DND-41 (cell line): ENCODE data around the gene SETBP1.

ENCODE experiments used
- ATAC-seq: fragments of 200-7000 bp; cut with Tn5 transposase; 3 replicates; pipeline ENCODE4 v1.9.1; 2021; ENCODE audit warnings: low read depth; ENCODE audit not compliant: insufficient read depth
- DNase-seq: peaks from one replicate; pipeline ENCODE4 v3.0.0-alpha.2; 2020
- H2AFZ ChIP-seq: 2 replicates; pipeline ENCODE4 v1.6.0; 2012; ENCODE audit warnings: low read depth, low read length
- H3K27ac ChIP-seq: 2 replicates; pipeline ENCODE4 v1.5.1; 2012; ENCODE audit warnings: low read length, inconsistent platforms
- H3K27me3 ChIP-seq: fragments of 200-600 bp; sonication (generic); 2 replicates; pipeline ENCODE4 v1.6.0; 2012; ENCODE audit warnings: low read length, mild to moderate bottlenecking, inconsistent platforms; ENCODE audit not compliant: insufficient read depth, poor library complexity
- H3K36me3 ChIP-seq: 2 replicates; pipeline ENCODE4 v1.5.1; 2012; ENCODE audit warnings: low read length, inconsistent platforms; ENCODE audit not compliant: insufficient read depth
- H3K4me1 ChIP-seq: 2 replicates; pipeline ENCODE4 v1.5.1; 2012; ENCODE audit warnings: mild to moderate bottlenecking, low read length; ENCODE audit not compliant: insufficient read depth
- H3K4me2 ChIP-seq: 2 replicates; pipeline ENCODE4 v1.6.0; 2012; ENCODE audit warnings: mild to moderate bottlenecking, moderate library complexity, low read length, inconsistent platforms; ENCODE audit not compliant: insufficient read depth
- H3K4me3 ChIP-seq, 2 experiments: fragments of 200-600 bp in 1 of 2; shearing (Covaris generic) in 1 of 2; 2 replicates each; pipeline ENCODE4 v1.5.1; 2012 to 2016; ENCODE audit warnings: inconsistent platforms in 2 of 2, low read length in 2 of 2, mild to moderate bottlenecking in 2 of 2, low read depth in 1 of 2, moderate library complexity in 1 of 2
- H3K79me2 ChIP-seq: 2 replicates; pipeline ENCODE4 v1.6.0; 2012; ENCODE audit warnings: low read length, inconsistent platforms; ENCODE audit not compliant: insufficient read depth
- H3K9ac ChIP-seq: 2 replicates; pipeline ENCODE4 v1.6.0; 2012; ENCODE audit warnings: low read depth, mild to moderate bottlenecking, inconsistent platforms, low read length, moderate library complexity
- H3K9me3 ChIP-seq: 2 replicates; pipeline ENCODE4 v1.5.1; 2012; ENCODE audit warnings: low read length, moderate library complexity, mild to moderate bottlenecking, inconsistent platforms; ENCODE audit not compliant: insufficient read depth, severe bottlenecking
- H4K20me1 ChIP-seq: 2 replicates; pipeline ENCODE4 v1.6.0; 2012; ENCODE audit warnings: low read length; ENCODE audit not compliant: insufficient read depth
- CTCF ChIP-seq: IDR thresholded peaks from 2 replicates; pipeline ENCODE4 v1.5.1; 2012; ENCODE audit warnings: borderline replicate concordance, low read length, moderate library complexity, mild to moderate bottlenecking; ENCODE audit not compliant: poor library complexity, severe bottlenecking; ENCODE audit errors: extremely low read depth
- EZH2 ChIP-seq: IDR thresholded peaks from 3 replicates; pipeline ENCODE4 v1.6.1; 2012; ENCODE audit warnings: borderline replicate concordance, low read depth, mild to moderate bottlenecking, moderate library complexity, low read length, inconsistent platforms; ENCODE audit not compliant: severe bottlenecking

The SETBP1 gene

GRCh38 chr18:44946529-44947113 is 265.9 kb downstream of the SETBP1 start:
- H2AFZ ChIP-seq: no peak overlapping the region
- no peak for TF ChIP-seq EZH2
- TF ChIP-seq CTCF: no peak
- no peaks in the 10 kb centered on the region for H3K9me3 ChIP-seq
- H3K4me2 ChIP-seq: no peak overlapping the region
- H3K9ac ChIP-seq: no peak overlapping the region
- H4K20me1 ChIP-seq: no peaks in the 10 kb centered on the region
- no peak for ATAC-seq
- H3K27ac ChIP-seq: no peak overlapping the region
- H3K36me3 ChIP-seq: no peaks in the 10 kb centered on the region
- DNase-seq: no peak
- H3K4me1 ChIP-seq: no peaks in the 10 kb centered on the region
- no peaks in the 10 kb centered on the region for H3K79me2 ChIP-seq
- H3K4me3 ChIP-seq: no peak overlapping the region
- no peaks in the 10 kb centered on the region for H3K27me3 ChIP-seq

DNA sequence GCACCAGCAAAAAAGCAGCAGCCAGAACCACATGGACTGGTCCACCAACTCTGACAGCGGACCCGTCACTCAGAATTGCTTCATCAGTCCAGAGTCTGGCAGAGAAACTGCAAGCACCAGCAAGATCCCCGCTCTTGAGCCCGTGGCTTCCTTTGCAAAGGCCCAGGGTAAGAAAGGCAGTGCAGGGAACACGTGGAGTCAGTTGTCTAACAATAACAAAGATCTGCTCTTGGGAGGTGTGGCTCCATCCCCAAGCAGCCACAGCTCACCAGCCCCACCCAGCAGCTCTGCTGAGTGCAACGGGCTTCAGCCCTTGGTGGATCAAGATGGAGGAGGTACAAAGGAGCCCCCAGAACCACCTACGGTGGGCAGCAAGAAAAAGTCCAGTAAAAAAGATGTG is 269.3 kb downstream of the SETBP1 start:
- Histone ChIP-seq H3K4me2 (no peak overlapping the region), H3K36me3 (no peaks in the 10 kb centered on the region), H3K9ac (no peak overlapping the region), H4K20me1 (no peaks in the 10 kb centered on the region), H3K9me3 (no peaks in the 10 kb centered on the region), H3K4me1 (no peaks in the 10 kb centered on the region), H3K4me3 (no peak overlapping the region), H2AFZ (no peak overlapping the region), H3K79me2 (no peaks in the 10 kb centered on the region), H3K27ac (no peak overlapping the region), H3K27me3 (no peaks in the 10 kb centered on the region)
- no peak for ATAC-seq
- no peak for DNase-seq
- TF ChIP-seq EZH2: no peak
- TF ChIP-seq CTCF: no peak

- no peak for ATAC-seq
- H3K9me3 ChIP-seq: no peaks in the 10 kb centered on the region
- no peaks in the 10 kb centered on the region for H4K20me1 ChIP-seq
- H3K4me1 ChIP-seq: no peaks in the 10 kb centered on the region
- no peaks in the 10 kb centered on the region for H3K79me2 ChIP-seq
- no peak for DNase-seq
- no peak overlapping the region for H2AFZ ChIP-seq
- no peak overlapping the region for H3K4me3 ChIP-seq
- no peaks in the 10 kb centered on the region for H3K27me3 ChIP-seq
- H3K27ac ChIP-seq: no peak overlapping the region
- no peaks in the 10 kb centered on the region for H3K36me3 ChIP-seq
- TF ChIP-seq EZH2 (no peak), CTCF (no peak)
- H3K9ac ChIP-seq: no peak overlapping the region
- H3K4me2 ChIP-seq: no peak overlapping the region
These were observed 270.1 kb downstream of the SETBP1 start for GRCh38 chr18:44950685-44951195.
